HFF-Myc (cell line): Measurements from ENCODE around the gene IGF2R.

Experiments used
- DNase-seq: peaks from one replicate; pipeline ENCODE4 v3.0.0-alpha.2; 2011; ENCODE audit warnings: low read depth; ENCODE audit errors: extremely low read depth
- H3K4me3 ChIP-seq: replicated peaks from 2 replicates; pipeline ENCODE4 v1.5.1; 2011; ENCODE audit warnings: low read depth, mild to moderate bottlenecking, control low read depth, low read length
- TF ChIP-seq, protein P1 (sequence below): IDR thresholded peaks from 2 replicates; pipeline ENCODE4 v1.5.1; 2012; ENCODE audit warnings: mild to moderate bottlenecking, low read depth, low read length, control low read depth; ENCODE audit errors: missing control alignments

IGF2R gene

DNA sequence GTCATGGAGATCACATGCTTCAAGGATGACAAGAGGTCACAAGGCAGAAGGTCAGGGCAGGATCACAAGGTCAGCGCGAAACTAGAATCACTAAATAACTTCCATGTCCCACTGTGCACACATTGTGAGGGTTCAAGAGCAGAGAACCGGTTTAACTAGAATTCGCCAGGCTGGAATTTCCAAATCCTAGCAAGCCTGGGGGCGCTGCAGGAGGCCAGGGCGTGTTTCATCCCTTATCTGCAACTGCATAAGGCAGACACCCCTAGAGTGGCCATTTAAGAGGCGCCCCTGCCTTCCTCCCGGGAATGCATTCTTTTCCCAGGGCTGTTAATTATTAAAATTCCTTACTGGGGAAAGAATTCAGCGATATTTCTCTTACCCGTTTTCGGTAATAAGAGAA lies 112.5 kb downstream of the IGF2R start:
- TF ChIP-seq, protein P1, sequence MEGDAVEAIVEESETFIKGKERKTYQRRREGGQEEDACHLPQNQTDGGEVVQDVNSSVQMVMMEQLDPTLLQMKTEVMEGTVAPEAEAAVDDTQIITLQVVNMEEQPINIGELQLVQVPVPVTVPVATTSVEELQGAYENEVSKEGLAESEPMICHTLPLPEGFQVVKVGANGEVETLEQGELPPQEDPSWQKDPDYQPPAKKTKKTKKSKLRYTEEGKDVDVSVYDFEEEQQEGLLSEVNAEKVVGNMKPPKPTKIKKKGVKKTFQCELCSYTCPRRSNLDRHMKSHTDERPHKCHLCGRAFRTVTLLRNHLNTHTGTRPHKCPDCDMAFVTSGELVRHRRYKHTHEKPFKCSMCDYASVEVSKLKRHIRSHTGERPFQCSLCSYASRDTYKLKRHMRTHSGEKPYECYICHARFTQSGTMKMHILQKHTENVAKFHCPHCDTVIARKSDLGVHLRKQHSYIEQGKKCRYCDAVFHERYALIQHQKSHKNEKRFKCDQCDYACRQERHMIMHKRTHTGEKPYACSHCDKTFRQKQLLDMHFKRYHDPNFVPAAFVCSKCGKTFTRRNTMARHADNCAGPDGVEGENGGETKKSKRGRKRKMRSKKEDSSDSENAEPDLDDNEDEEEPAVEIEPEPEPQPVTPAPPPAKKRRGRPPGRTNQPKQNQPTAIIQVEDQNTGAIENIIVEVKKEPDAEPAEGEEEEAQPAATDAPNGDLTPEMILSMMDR, result no peak
- H3K4me3 ChIP-seq, result no peak overlapping the region
- DNase-seq, result no peak

- no peak for DNase-seq
- TF ChIP-seq, protein P1, result no peak
- H3K4me3 ChIP-seq, result no peak overlapping the region
Measured at GRCh38 chr6:160082627-160083026, 113.7 kb downstream of the IGF2R start.

GRCh38 chr6:160084198-160084776 lies 115.4 kb downstream of the IGF2R start:
- no peak for DNase-seq
- no peak overlapping the region for H3K4me3 ChIP-seq
- TF ChIP-seq, protein P1, result no peak

DNA sequence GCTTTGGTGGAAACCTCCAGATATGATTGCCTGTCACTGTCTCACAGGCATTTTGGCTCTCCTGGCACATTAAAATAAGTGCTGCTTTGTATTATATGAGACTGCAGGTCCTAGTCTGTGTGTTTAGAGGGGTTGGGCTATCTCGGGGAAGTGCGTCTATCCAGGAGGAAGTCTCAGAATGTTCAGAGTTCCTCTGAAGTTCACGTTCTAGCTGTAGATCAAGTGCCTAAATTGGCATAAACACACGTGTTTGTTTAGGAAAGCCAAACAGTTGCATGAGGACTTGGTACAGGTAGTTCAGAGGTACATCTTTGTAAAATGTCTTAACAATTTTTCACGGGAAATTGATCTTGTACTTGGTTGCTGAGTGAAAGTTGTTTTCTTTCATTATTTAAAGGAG lies 116.3 kb downstream of the IGF2R start:
- TF ChIP-seq, protein P1, result no peak
- no peak for DNase-seq
- no peak overlapping the region for H3K4me3 ChIP-seq

DNA sequence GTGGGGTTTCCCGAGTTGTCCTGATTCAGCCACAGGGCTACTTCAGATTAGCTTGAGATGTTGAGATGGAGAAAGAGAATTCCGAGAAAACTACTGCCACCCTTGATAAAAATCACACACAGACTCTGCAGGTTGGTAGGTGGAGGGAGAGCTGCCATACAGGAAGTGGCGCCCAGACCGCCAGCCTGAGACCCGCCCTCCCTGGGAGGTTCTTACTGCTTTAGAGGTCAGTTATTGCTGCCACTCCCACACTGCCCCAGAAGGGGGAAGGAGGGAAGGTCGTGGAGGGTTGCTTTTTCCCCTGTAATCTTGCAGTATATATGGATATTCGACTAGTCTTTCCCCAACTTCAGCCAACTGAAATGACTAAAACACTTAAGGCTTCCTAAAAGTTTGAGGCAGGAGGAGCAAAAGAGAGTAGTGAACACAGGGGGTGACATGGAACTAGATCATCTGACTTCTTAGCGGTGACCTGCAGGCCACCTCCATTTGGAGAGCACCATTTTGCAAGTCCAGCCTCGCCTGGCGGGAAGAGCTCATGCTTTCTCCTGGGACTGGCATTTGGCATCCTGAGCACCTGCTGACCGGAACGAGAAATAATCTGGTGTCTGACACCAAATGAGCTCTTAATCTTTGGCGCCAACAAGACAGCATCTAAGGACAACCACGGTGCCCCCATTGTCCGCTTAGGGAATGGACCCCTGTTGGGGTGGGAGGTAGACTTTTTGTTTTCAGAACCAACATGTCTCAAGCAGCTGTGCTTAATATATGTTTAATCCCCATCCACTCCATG lies 117.0 kb downstream of the IGF2R start:
- no peak overlapping the region for H3K4me3 ChIP-seq
- TF ChIP-seq, protein P1, result no peak
- DNase-seq, result no peak

DNA sequence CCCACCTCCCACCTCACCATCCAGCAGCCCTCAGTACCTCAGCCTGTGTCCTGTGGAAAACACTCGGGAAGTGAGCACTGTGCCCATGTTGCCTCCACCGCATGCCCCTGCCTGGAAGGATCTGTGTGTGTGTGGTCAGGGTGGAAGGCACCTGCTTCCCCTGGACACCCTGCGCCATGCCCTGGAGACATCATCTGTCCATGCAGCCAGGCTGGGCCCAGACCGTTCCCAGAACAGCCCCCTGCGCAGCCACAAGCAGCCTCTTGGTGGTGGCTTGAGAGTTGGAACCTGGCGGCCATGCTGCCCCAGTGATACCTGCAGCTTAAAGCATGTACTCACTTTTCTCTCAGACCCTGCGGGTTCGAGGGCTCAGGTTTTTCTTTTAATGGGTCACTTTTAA lies 117.9 kb downstream of the IGF2R start:
- no peak overlapping the region for H3K4me3 ChIP-seq
- TF ChIP-seq, protein P1, result no peak
- DNase-seq, result no peak
